ENCODE measurements around the gene AIF1L.
"Not testable (repeated sequence)": the region's sequence is repeated elsewhere in the genome, so short reads cannot be mapped to it uniquely, and the experiment has no call there.

AIF1L gene

GRCh38 chr9:131125288-131126058 lies 29.1 kb downstream of the AIF1L start, which contains the start of gene NUP214:
TSS of gene NUP214 (plus strand) at chr9:131125586. CDS start at chr9:131125705, 119 bp downstream.
- peak; percentile 96 for DNase-seq

- no peak for DNase-seq
Observed at GRCh38 chr9:131126059-131126426, 29.7 kb downstream of the AIF1L start.

- DNase-seq: no peak
Observed at GRCh38 chr9:131129183-131129582, 32.9 kb downstream of the AIF1L start.

- DNase-seq: no peak
Observed at GRCh38 chr9:131138676-131139075, 42.3 kb downstream of the AIF1L start.

GRCh38 chr9:131140112-131140511 lies 43.8 kb downstream of the AIF1L start:
- DNase-seq: no peak

GRCh38 chr9:131140550-131140949 lies 44.2 kb downstream of the AIF1L start:
- DNase-seq: no peak

- no peak for DNase-seq
Observed at GRCh38 chr9:131142160-131142559, 45.8 kb downstream of the AIF1L start.

GRCh38 chr9:131144201-131144600 lies 47.9 kb downstream of the AIF1L start:
- no peak for DNase-seq

- DNase-seq: no peak
Observed at GRCh38 chr9:131145245-131145644, 48.9 kb downstream of the AIF1L start.

- DNase-seq: no peak
Observed at GRCh38 chr9:131146186-131146585, 49.9 kb downstream of the AIF1L start.

GRCh38 chr9:131148276-131148675 lies 51.9 kb downstream of the AIF1L start:
- no peak for DNase-seq

- DNase-seq: no peak
Observed at GRCh38 chr9:131148966-131149687, 52.8 kb downstream of the AIF1L start.

- no peak for DNase-seq
Observed at GRCh38 chr9:131149688-131150053, 53.3 kb downstream of the AIF1L start.

GRCh38 chr9:131153595-131153994 lies 57.3 kb downstream of the AIF1L start:
- DNase-seq: no peak

- DNase-seq: not testable (repeated sequence)
Observed at GRCh38 chr9:131158673-131159072, 62.3 kb downstream of the AIF1L start.

GRCh38 chr9:131160416-131161112 lies 64.2 kb downstream of the AIF1L start:
- DNase-seq: no peak

GRCh38 chr9:131161585-131161984 lies 65.3 kb downstream of the AIF1L start:
- no peak for DNase-seq

- DNase-seq: no peak
Observed at GRCh38 chr9:131162886-131163285, 66.6 kb downstream of the AIF1L start.

GRCh38 chr9:131165523-131165922 lies 69.2 kb downstream of the AIF1L start:
- no peak for DNase-seq

GRCh38 chr9:131167146-131167692 lies 70.9 kb downstream of the AIF1L start:
- DNase-seq: no peak

GRCh38 chr9:131167936-131168335 lies 71.6 kb downstream of the AIF1L start:
- no peak for DNase-seq

- DNase-seq: no peak
Observed at GRCh38 chr9:131169563-131170240, 73.4 kb downstream of the AIF1L start.
